ENCODE results near the gene CHSY1. TPM values are rescaled to one million over a fixed set of nuclear protein-coding genes. Genes with fewer than 3 reads are reported as not detected.

Gene CHSY1
- total RNA-seq, 1 donor from 2014 or later: 20.4 TPM

DNA sequence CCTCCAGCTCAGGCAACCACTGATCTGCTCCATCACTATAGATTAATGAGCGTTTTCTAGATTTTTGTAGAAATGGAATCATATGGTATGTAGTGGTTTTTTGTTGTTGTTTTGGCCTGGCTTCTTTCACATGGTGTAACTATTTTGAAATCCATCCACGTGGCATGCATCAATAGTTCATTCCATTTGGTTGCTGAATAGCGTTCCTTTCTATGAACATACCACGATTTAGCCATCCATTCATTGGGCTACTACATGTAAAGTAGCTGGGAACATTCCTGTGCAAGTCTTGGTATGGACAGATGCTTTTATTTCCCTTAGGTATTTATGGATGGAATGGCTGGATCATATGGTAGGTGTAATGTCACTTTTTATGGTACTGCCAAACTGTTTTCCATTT, 10.7 kb upstream of the CHSY1 start:
- ATAC-seq (ENCODE audit: low read depth): no peak
- TF ChIP-seq, protein P1, sequence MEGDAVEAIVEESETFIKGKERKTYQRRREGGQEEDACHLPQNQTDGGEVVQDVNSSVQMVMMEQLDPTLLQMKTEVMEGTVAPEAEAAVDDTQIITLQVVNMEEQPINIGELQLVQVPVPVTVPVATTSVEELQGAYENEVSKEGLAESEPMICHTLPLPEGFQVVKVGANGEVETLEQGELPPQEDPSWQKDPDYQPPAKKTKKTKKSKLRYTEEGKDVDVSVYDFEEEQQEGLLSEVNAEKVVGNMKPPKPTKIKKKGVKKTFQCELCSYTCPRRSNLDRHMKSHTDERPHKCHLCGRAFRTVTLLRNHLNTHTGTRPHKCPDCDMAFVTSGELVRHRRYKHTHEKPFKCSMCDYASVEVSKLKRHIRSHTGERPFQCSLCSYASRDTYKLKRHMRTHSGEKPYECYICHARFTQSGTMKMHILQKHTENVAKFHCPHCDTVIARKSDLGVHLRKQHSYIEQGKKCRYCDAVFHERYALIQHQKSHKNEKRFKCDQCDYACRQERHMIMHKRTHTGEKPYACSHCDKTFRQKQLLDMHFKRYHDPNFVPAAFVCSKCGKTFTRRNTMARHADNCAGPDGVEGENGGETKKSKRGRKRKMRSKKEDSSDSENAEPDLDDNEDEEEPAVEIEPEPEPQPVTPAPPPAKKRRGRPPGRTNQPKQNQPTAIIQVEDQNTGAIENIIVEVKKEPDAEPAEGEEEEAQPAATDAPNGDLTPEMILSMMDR (IDR thresholded peaks at IDR 0.05): no peak
- H3K4me1 Mint-ChIP-seq: peaks cover 4% of the 10 kb centered on the region
- H3K36me3 Mint-ChIP-seq (ENCODE audit: low read depth): no peaks in the 10 kb centered on the region
- POLR2A ChIA-PET: no interaction called here
- H3K27me3 Mint-ChIP-seq: peaks cover 7% of the 10 kb centered on the region
- CTCF ChIA-PET: interaction anchor here (1.3 kb wide), 1 partner anchor 174 kb away, joined by 3 read pairs; no protein-coding TSS in a partner anchor
- intact Hi-C loops (cut with micrococcal nuclease): no loop called here
- no peak overlapping the region for H3K27ac Mint-ChIP-seq
- no peaks in the 10 kb centered on the region for H3K9me3 Mint-ChIP-seq
- no peak for DNase-seq
- H3K4me3 Mint-ChIP-seq: no peak overlapping the region

DNA sequence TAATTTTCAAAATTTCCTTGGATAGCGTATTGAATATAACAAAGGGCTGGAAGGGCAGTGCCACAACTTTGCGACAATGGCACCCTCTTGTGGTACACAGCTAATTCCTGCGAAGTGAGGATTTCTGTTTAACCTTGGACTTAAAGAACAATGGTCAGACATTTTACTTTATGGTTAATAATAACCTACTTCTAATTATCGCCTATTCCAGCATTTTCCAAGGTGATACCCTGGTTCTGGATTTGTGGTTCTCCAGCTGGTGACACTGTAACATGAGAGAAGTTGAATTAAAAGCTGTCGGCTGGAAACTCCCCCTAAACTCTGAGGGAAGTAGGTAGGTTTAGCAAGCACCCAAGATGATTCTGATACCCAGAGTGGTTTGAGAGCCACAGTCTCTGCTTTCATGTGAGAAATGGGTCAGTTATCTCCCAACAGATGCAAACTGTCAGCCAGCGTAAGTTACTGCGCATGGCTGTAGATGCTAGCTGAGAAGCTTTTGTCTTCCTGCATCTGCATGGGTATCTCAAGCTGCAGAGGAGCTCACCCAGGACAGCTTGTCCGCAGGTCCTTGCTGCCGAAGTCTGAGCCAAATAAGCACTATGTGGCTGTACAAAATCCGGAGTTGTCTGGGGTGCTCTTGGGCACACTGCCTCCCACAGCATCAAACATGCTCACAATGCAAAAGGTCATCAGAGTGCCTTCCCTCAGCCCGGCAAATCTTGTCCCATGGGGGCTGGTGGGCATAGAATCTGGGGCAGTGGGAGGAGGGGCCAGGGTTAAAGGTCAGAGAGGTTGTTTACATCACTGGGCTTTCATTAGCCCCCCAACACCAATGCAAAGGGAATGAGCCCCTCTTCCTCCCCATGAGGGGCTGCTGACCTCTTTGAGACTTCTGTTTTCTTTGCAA, 6.6 kb upstream of the CHSY1 start:
- TF ChIP-seq, protein P1 (IDR thresholded peaks at IDR 0.05): peak; percentile 46
- DNase-seq (no peak), ATAC-seq (ENCODE audit: low read depth) (peak; percentile 77)
- no peak overlapping the region for H3K4me3 Mint-ChIP-seq
- CTCF ChIA-PET: interaction anchor here (0.7 to 4.2 kb wide), 20 partner anchors 9 to 339 kb away, joined by 3 to 65 read pairs (median 5); partner anchors contain the start of genes LRRK1 and SNRPA1
- no peaks in the 10 kb centered on the region for H3K36me3 Mint-ChIP-seq (ENCODE audit: low read depth)
- peaks cover 7% of the 10 kb centered on the region for H3K27me3 Mint-ChIP-seq
- peaks cover 4% of the 10 kb centered on the region for H3K4me1 Mint-ChIP-seq
- intact Hi-C loops (cut with micrococcal nuclease): loop anchor here (1.0 kb wide), 3 partner anchors 170 to 631 kb away; no protein-coding TSS in a partner anchor
- no peaks in the 10 kb centered on the region for H3K9me3 Mint-ChIP-seq
- H3K27ac Mint-ChIP-seq: no peak overlapping the region
- POLR2A ChIA-PET: interaction anchor here (0.5 kb wide), 1 partner anchor 172 kb away, joined by 4 read pairs; no protein-coding TSS in a partner anchor

DNA sequence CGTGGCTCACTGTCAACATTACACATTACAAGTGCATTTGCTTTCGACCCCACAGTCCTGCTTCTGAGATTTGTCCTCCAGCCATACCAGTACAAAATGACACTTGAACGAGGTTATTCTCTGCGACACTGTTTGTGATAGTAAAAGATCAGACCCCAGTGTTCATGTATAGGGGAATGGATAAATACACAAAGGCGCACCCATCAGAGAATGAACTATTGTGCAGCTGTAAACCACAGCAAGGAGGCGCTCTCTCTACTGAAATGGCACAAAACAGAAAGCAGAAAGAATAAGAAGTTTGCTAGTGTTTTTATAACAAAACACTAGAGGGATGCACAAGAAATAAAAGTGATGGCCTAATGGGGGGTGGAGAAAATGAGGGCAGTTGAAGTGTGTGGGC, 4.9 kb upstream of the CHSY1 start:
- TF ChIP-seq, protein P1 (IDR thresholded peaks at IDR 0.05): no peak
- H3K36me3 Mint-ChIP-seq (ENCODE audit: low read depth): peaks cover 3% of the 10 kb centered on the region
- H3K4me1 Mint-ChIP-seq: peaks cover 15% of the 10 kb centered on the region
- peaks cover 7% of the 10 kb centered on the region for H3K27me3 Mint-ChIP-seq
- DNase-seq: no peak
- intact Hi-C loops (cut with micrococcal nuclease): no loop called here
- H3K4me3 Mint-ChIP-seq: no peak overlapping the region
- ChIA-PET CTCF (interaction anchor here (2.0 to 4.2 kb wide), 5 partner anchors 13 to 242 kb away, joined by 6 to 65 read pairs (median 19); no protein-coding TSS in a partner anchor), POLR2A (no interaction called here)
- ATAC-seq (ENCODE audit: low read depth): no peak
- no peaks in the 10 kb centered on the region for H3K9me3 Mint-ChIP-seq
- H3K27ac Mint-ChIP-seq: no peak overlapping the region

DNA sequence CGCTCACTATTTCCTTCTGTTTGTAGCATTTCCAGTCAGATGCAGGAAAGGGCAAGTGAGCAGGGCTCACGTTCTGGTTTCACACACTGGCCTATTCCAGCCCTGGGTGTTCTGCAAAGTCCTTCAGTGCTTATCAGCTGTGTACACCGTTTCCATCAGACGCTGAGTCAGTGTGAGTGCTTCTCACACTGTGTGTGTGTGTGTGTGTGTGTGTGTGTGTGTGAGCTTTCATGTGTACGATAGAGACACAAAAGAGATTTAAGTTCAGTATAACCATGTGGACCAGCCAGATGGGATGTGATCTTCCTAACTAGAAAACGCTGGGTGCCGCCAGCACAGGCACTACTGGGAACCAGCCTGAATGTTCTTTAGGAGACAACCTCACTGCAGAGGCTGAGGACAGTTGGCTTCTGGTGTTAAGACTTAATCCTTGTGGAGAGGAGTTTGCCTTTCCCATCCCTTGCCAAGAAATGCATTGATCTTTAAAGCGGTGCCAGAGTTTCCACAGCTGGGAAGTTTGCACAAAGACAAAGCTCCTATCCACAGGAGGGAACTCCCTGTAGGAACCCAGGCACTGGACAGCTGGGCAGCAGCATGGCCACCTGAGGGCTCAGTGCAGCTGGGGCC, 3.9 kb upstream of the CHSY1 start:
- no peak for ATAC-seq (ENCODE audit: low read depth)
- Mint-ChIP-seq H3K27me3 (peaks cover 3% of the 10 kb centered on the region), H3K9me3 (no peaks in the 10 kb centered on the region), H3K4me3 (no peak overlapping the region), H3K27ac (no peak overlapping the region), H3K36me3 (ENCODE audit: low read depth) (peaks cover 4% of the 10 kb centered on the region), H3K4me1 (peaks cover 15% of the 10 kb centered on the region)
- TF ChIP-seq, protein P1 (IDR thresholded peaks at IDR 0.05): no peak
- DNase-seq: no peak
- POLR2A ChIA-PET: no interaction called here
- intact Hi-C loops (cut with micrococcal nuclease): no loop called here
- CTCF ChIA-PET: interaction anchor here (0.7 to 4.2 kb wide), 7 partner anchors 34 to 240 kb away, joined by 3 to 19 read pairs (median 4); no protein-coding TSS in a partner anchor

DNA sequence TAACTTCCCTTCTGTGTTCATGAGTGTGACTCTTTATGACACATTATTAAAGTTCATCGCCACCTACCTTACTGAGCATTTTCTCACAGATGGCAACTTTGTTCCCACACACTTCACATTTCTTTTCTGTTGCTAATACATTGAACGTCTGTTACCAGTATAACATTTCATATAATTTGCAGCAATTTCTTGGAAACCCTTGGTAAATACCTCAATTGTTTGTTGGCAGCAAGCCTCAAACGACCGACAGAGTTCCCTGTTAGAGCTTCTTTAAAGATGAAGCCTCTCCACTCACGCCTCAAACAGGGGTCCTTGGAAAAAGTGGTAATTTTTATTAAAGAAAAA, 3.2 kb upstream of the CHSY1 start:
- ATAC-seq (ENCODE audit: low read depth) (no peak), DNase-seq (no peak)
- Mint-ChIP-seq H3K27me3 (peaks cover 2% of the 10 kb centered on the region), H3K9me3 (no peaks in the 10 kb centered on the region), H3K4me1 (peaks cover 22% of the 10 kb centered on the region), H3K36me3 (ENCODE audit: low read depth) (peaks cover 4% of the 10 kb centered on the region), H3K27ac (no peak overlapping the region), H3K4me3 (no peak overlapping the region)
- POLR2A ChIA-PET: interaction anchor here (0.6 kb wide), 1 partner anchor 239 kb away, joined by 3 read pairs; no protein-coding TSS in a partner anchor
- TF ChIP-seq, protein P1 (IDR thresholded peaks at IDR 0.05): no peak
- intact Hi-C loops (cut with micrococcal nuclease): no loop called here
- CTCF ChIA-PET: interaction anchor here (1.2 to 4.2 kb wide), 6 partner anchors 129 to 247 kb away, joined by 3 to 19 read pairs (median 4); no protein-coding TSS in a partner anchor
